ENCODE results near the gene PSMD6. TPM values are rescaled to one million over a fixed set of nuclear protein-coding genes. Genes with fewer than 3 reads are reported as not detected.

Gene PSMD6
- total and polyA plus RNA-seq, 5 donors from 2014 or later = 86.7 to 139 (median 124) TPM

- no peaks in the 10 kb centered on the region for H3K4me1 Mint-ChIP-seq
- DNase-seq = no peak
- H3K36me3 Mint-ChIP-seq = no peaks in the 10 kb centered on the region
- no peaks in the 10 kb centered on the region for H3K27me3 ChIP-seq (ENCODE audit: control insufficient read depth, insufficient read depth, low read length)
- no peak overlapping the region for H3K27ac ChIP-seq (ENCODE audit: insufficient read depth, low read length, poor library complexity, severe bottlenecking)
- H3K36me3 ChIP-seq (ENCODE audit: control insufficient read depth, insufficient read depth, low read length) = no peaks in the 10 kb centered on the region
- H3K4me3 Mint-ChIP-seq = no peak overlapping the region
- H3K4me1 ChIP-seq (ENCODE audit: control insufficient read depth, insufficient read depth, low read length, poor library complexity, severe bottlenecking) = no peaks in the 10 kb centered on the region
- no peak overlapping the region for H3K4me3 ChIP-seq (ENCODE audit: low read depth, low read length)
- H3K9me3 ChIP-seq (ENCODE audit: control insufficient read depth in 2 of 2, low read length in 2 of 2) = no peaks in the 10 kb centered on the region
- no peaks in the 10 kb centered on the region for H3K9me3 Mint-ChIP-seq
- no peak for ATAC-seq (ENCODE audit: low read depth in 2 of 2)
- H3K27ac Mint-ChIP-seq = no peak overlapping the region
- peaks cover 21% of the 10 kb centered on the region for H3K27me3 Mint-ChIP-seq
Observed at GRCh38 chr3:64061628-64062027, 38.3 kb upstream of the PSMD6 start.

DNA sequence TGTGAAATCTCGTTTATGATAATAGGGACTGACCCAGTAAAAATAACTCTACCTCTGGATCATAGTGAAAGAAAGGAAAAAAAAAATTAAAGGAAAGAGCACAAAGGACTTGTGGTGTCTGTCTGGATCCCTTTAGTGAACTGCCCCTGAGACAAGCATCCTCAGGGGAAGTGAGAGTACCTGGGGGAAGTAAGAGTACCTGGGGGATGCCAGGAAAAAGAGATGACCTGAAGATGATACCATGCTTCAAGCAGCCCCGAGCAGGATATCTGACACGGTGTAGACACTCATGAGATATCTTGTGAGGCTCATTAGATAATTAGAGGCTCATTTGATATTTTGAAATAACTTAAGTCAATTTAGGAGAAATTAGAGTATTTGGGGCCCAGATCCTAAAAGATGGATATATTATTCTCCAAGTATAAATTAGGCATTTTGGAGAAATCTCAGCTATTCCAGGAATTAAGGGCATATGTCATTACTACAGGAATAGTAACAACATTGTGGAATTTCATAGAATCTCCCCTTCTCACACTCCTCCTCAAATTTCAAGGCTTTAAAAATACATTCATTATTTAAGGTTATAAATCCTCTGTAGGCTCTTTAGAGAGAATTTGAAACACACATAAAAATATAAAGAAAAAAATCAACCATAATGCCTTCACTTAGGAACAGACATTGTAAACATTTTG lies 36.3 kb upstream of the PSMD6 start:
- H3K36me3 ChIP-seq (ENCODE audit: control insufficient read depth, insufficient read depth, low read length) = no peaks in the 10 kb centered on the region
- Mint-ChIP-seq H3K27me3 (peaks cover 21% of the 10 kb centered on the region), H3K9me3 (no peaks in the 10 kb centered on the region)

DNA sequence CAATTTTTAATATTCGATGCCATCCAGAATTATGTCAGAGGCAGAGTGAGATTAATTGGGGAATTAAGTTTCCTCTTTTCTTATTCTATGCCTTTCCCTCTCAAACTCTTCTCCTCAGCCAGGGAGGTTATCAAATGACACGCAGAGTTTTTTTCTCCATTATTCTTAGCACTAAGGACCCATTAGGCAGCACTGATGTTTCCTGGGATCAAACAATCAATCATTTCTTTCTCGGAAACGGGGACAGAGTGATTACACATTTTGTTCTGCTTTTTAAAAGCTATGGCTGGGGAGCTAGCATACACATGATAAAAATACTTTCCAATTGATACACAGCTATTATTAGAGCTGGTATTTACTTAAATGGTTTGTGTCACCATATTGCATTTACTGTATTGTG lies 35.3 kb upstream of the PSMD6 start:
- Histone ChIP-seq H3K4me3 (ENCODE audit: low read depth, low read length) (no peak overlapping the region), H3K9me3 (ENCODE audit: control insufficient read depth in 2 of 2, low read length in 2 of 2) (no peaks in the 10 kb centered on the region), H3K27me3 (ENCODE audit: control insufficient read depth, insufficient read depth, low read length) (peaks cover 5% of the 10 kb centered on the region), H3K27ac (ENCODE audit: insufficient read depth, low read length, poor library complexity, severe bottlenecking) (no peak overlapping the region), H3K4me1 (ENCODE audit: control insufficient read depth, insufficient read depth, low read length, poor library complexity, severe bottlenecking) (no peaks in the 10 kb centered on the region), H3K36me3 (ENCODE audit: control insufficient read depth, insufficient read depth, low read length) (no peaks in the 10 kb centered on the region)
- no peaks in the 10 kb centered on the region for H3K36me3 Mint-ChIP-seq
- DNase-seq (no peak), ATAC-seq (ENCODE audit: low read depth in 2 of 2) (no peak)
- H3K27ac Mint-ChIP-seq = no peak overlapping the region
- no peaks in the 10 kb centered on the region for H3K9me3 Mint-ChIP-seq
- H3K4me3 Mint-ChIP-seq = no peak overlapping the region
- peaks cover 17% of the 10 kb centered on the region for H3K27me3 Mint-ChIP-seq
- no peaks in the 10 kb centered on the region for H3K4me1 Mint-ChIP-seq

More for the DNA sequence above, 36.3 kb upstream of the PSMD6 start:
- Histone ChIP-seq H3K4me3 (ENCODE audit: low read depth, low read length) (no peak overlapping the region), H3K27ac (ENCODE audit: insufficient read depth, low read length, poor library complexity, severe bottlenecking) (no peak overlapping the region), H3K27me3 (ENCODE audit: control insufficient read depth, insufficient read depth, low read length) (peaks cover 2% of the 10 kb centered on the region), H3K9me3 (ENCODE audit: control insufficient read depth in 2 of 2, low read length in 2 of 2) (no peaks in the 10 kb centered on the region), H3K4me1 (ENCODE audit: control insufficient read depth, insufficient read depth, low read length, poor library complexity, severe bottlenecking) (no peaks in the 10 kb centered on the region)
- H3K4me3 Mint-ChIP-seq = no peak overlapping the region
- no peak for DNase-seq
- ATAC-seq (ENCODE audit: low read depth in 2 of 2) = no peak
- H3K36me3 Mint-ChIP-seq = no peaks in the 10 kb centered on the region
- H3K4me1 Mint-ChIP-seq = no peaks in the 10 kb centered on the region
- no peak overlapping the region for H3K27ac Mint-ChIP-seq

- Mint-ChIP-seq H3K36me3 (no peaks in the 10 kb centered on the region), H3K4me1 (no peaks in the 10 kb centered on the region), H3K9me3 (no peaks in the 10 kb centered on the region), H3K4me3 (no peak overlapping the region), H3K27ac (no peak overlapping the region), H3K27me3 (peaks cover 22% of the 10 kb centered on the region)
- DNase-seq (no peak), ATAC-seq (ENCODE audit: low read depth in 2 of 2) (no peak)
- Histone ChIP-seq H3K9me3 (ENCODE audit: control insufficient read depth in 2 of 2, low read length in 2 of 2) (no peaks in the 10 kb centered on the region), H3K27me3 (ENCODE audit: control insufficient read depth, insufficient read depth, low read length) (peaks cover 7% of the 10 kb centered on the region), H3K4me3 (ENCODE audit: low read depth, low read length) (no peak overlapping the region), H3K36me3 (ENCODE audit: control insufficient read depth, insufficient read depth, low read length) (no peaks in the 10 kb centered on the region), H3K4me1 (ENCODE audit: control insufficient read depth, insufficient read depth, low read length, poor library complexity, severe bottlenecking) (no peaks in the 10 kb centered on the region), H3K27ac (ENCODE audit: insufficient read depth, low read length, poor library complexity, severe bottlenecking) (no peak overlapping the region)
Observed at GRCh38 chr3:64057231-64057630, 33.9 kb upstream of the PSMD6 start.

DNA sequence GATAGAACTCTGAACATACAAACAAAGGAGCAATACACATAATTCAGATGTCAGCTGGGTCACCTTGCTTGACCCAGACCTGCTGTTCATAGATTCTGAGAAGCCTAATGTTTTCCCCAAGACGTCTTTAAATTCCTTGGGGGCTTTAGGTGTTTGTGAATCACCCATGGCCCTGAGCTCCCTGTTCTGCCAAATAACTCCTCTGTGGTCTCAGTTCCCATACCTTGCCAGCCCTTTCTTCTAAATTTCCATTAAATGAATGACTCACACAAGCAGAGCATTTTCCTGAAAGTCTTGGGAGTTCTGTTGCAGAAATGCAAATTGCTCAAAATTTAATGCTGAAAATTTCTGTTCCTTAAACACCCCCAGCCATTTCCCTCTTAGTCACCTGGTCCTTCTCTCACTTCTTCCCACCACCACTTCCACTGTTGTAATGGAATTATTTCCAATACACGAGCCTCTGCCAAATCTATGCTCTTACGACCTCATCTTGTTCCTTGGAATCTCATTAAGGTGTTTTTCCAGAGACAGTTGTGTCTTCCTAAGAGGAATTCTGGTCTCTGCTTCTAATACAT lies 33.4 kb upstream of the PSMD6 start:
- no peaks in the 10 kb centered on the region for H3K4me1 ChIP-seq (ENCODE audit: control insufficient read depth, insufficient read depth, low read length, poor library complexity, severe bottlenecking)
- H3K4me1 Mint-ChIP-seq = no peaks in the 10 kb centered on the region
- no peak for ATAC-seq (ENCODE audit: low read depth in 2 of 2)
- no peak overlapping the region for H3K27ac ChIP-seq (ENCODE audit: insufficient read depth, low read length, poor library complexity, severe bottlenecking)
- peaks cover 0 to 3% (median 0%) of the 10 kb centered on the region in 7 donors for H3K9me3 Mint-ChIP-seq
- H3K4me3 ChIP-seq (ENCODE audit: low read depth, low read length) = no peak overlapping the region
- DNase-seq = no peak
- no peak overlapping the region for H3K27ac Mint-ChIP-seq
- no peak overlapping the region for H3K4me3 Mint-ChIP-seq
- no peaks in the 10 kb centered on the region for H3K9me3 ChIP-seq (ENCODE audit: control insufficient read depth in 2 of 2, low read length in 2 of 2)
- peaks cover 22% of the 10 kb centered on the region for H3K27me3 Mint-ChIP-seq
- H3K36me3 Mint-ChIP-seq = no peaks in the 10 kb centered on the region
- no peaks in the 10 kb centered on the region for H3K36me3 ChIP-seq (ENCODE audit: control insufficient read depth, insufficient read depth, low read length)
- H3K27me3 ChIP-seq (ENCODE audit: control insufficient read depth, insufficient read depth, low read length) = peaks cover 7% of the 10 kb centered on the region

DNA sequence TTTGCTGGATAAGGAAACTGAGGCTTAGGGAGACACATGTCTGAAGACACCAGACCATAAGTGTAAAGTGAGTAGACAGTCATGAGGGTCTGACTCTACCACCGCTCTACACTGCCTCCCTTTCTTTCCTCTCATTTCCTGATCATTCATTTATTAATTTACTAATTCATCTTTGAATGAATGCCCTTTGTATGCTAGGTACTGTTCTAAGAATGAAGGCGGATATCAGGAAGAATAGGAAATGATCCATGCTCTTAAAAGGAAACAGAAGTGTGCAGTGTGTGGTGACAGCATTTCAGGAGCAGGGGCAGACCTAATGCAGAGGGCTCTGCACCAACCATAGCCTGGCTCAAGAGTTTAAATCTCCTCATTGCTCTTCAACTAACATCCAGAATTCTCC lies 31.8 kb upstream of the PSMD6 start:
- H3K4me3 Mint-ChIP-seq = no peak overlapping the region
- DNase-seq = no peak
- no peaks in the 10 kb centered on the region for H3K36me3 ChIP-seq (ENCODE audit: control insufficient read depth, insufficient read depth, low read length)
- H3K27ac Mint-ChIP-seq = no peak overlapping the region
- H3K4me3 ChIP-seq (ENCODE audit: low read depth, low read length) = no peak overlapping the region
- ATAC-seq (ENCODE audit: low read depth in 2 of 2) = no peak
- no peaks in the 10 kb centered on the region for H3K9me3 ChIP-seq (ENCODE audit: control insufficient read depth in 2 of 2, low read length in 2 of 2)
- no peaks in the 10 kb centered on the region for H3K36me3 Mint-ChIP-seq
- H3K9me3 Mint-ChIP-seq = peaks cover 0 to 3% (median 0%) of the 10 kb centered on the region in 7 donors
- H3K27me3 Mint-ChIP-seq = peaks cover 17% of the 10 kb centered on the region
- H3K27ac ChIP-seq (ENCODE audit: insufficient read depth, low read length, poor library complexity, severe bottlenecking) = no peak overlapping the region
- no peaks in the 10 kb centered on the region for H3K4me1 ChIP-seq (ENCODE audit: control insufficient read depth, insufficient read depth, low read length, poor library complexity, severe bottlenecking)
- H3K27me3 ChIP-seq (ENCODE audit: control insufficient read depth, insufficient read depth, low read length) = peaks cover 8% of the 10 kb centered on the region
- no peaks in the 10 kb centered on the region for H3K4me1 Mint-ChIP-seq

- Mint-ChIP-seq H3K27ac (no peak overlapping the region), H3K4me1 (no peaks in the 10 kb centered on the region), H3K27me3 (peaks cover 20% of the 10 kb centered on the region), H3K36me3 (no peaks in the 10 kb centered on the region), H3K9me3 (peaks cover 0 to 5% (median 0%) of the 10 kb centered on the region in 7 donors), H3K4me3 (no peak overlapping the region)
- Histone ChIP-seq H3K4me3 (ENCODE audit: low read depth, low read length) (no peak overlapping the region), H3K4me1 (ENCODE audit: control insufficient read depth, insufficient read depth, low read length, poor library complexity, severe bottlenecking) (no peaks in the 10 kb centered on the region), H3K36me3 (ENCODE audit: control insufficient read depth, insufficient read depth, low read length) (no peaks in the 10 kb centered on the region), H3K27me3 (ENCODE audit: control insufficient read depth, insufficient read depth, low read length) (peaks cover 8% of the 10 kb centered on the region), H3K27ac (ENCODE audit: insufficient read depth, low read length, poor library complexity, severe bottlenecking) (no peak overlapping the region), H3K9me3 (ENCODE audit: control insufficient read depth in 2 of 2, low read length in 2 of 2) (no peaks in the 10 kb centered on the region)
- ATAC-seq (ENCODE audit: low read depth in 2 of 2) (no peak), DNase-seq (no peak)
Observed at GRCh38 chr3:64054488-64054887, 31.2 kb upstream of the PSMD6 start.

- Histone ChIP-seq H3K27me3 (ENCODE audit: control insufficient read depth, insufficient read depth, low read length) (peaks cover 8% of the 10 kb centered on the region), H3K27ac (ENCODE audit: insufficient read depth, low read length, poor library complexity, severe bottlenecking) (no peak overlapping the region), H3K9me3 (ENCODE audit: control insufficient read depth in 2 of 2, low read length in 2 of 2) (no peaks in the 10 kb centered on the region), H3K36me3 (ENCODE audit: control insufficient read depth, insufficient read depth, low read length) (no peaks in the 10 kb centered on the region), H3K4me3 (ENCODE audit: low read depth, low read length) (no peak overlapping the region), H3K4me1 (ENCODE audit: control insufficient read depth, insufficient read depth, low read length, poor library complexity, severe bottlenecking) (no peaks in the 10 kb centered on the region)
- ATAC-seq (ENCODE audit: low read depth in 2 of 2) (no peak), DNase-seq (no peak)
- Mint-ChIP-seq H3K9me3 (peaks cover 0 to 5% (median 0%) of the 10 kb centered on the region in 7 donors), H3K4me3 (no peak overlapping the region), H3K27me3 (peaks cover 19% of the 10 kb centered on the region), H3K4me1 (no peaks in the 10 kb centered on the region), H3K36me3 (no peaks in the 10 kb centered on the region), H3K27ac (no peak overlapping the region)
Observed at GRCh38 chr3:64053581-64053980, 30.3 kb upstream of the PSMD6 start.

Measured in CD4-positive, CD25-positive, alpha-beta regulatory T cell (primary cell).